GM18508 (cell line): ENCODE results near the gene NACAD.

Experiments
- ATAC-seq: cut with Tn5 transposase; IDR thresholded peaks from one replicate; pipeline ENCODE4 v1.9.1; 2021; ENCODE audit warnings: moderate number of reproducible peaks; ENCODE audit not compliant: insufficient read depth, unreplicated experiment

NACAD gene

GRCh38 chr7:45077579-45077978 is 11.2 kb downstream of the NACAD start:
- no peak for ATAC-seq

GRCh38 chr7:45076946-45077345 is 11.8 kb downstream of the NACAD start:
- ATAC-seq = no peak

- no peak for ATAC-seq
These were observed 12.6 kb downstream of the NACAD start for GRCh38 chr7:45075871-45076796.

GRCh38 chr7:45075355-45075644 is 13.5 kb downstream of the NACAD start:
- ATAC-seq = no peak

- ATAC-seq = no peak
These were observed 14.0 kb downstream of the NACAD start for GRCh38 chr7:45074528-45075354.

GRCh38 chr7:45073786-45074527 is 14.8 kb downstream of the NACAD start:
- ATAC-seq = no peak

DNA sequence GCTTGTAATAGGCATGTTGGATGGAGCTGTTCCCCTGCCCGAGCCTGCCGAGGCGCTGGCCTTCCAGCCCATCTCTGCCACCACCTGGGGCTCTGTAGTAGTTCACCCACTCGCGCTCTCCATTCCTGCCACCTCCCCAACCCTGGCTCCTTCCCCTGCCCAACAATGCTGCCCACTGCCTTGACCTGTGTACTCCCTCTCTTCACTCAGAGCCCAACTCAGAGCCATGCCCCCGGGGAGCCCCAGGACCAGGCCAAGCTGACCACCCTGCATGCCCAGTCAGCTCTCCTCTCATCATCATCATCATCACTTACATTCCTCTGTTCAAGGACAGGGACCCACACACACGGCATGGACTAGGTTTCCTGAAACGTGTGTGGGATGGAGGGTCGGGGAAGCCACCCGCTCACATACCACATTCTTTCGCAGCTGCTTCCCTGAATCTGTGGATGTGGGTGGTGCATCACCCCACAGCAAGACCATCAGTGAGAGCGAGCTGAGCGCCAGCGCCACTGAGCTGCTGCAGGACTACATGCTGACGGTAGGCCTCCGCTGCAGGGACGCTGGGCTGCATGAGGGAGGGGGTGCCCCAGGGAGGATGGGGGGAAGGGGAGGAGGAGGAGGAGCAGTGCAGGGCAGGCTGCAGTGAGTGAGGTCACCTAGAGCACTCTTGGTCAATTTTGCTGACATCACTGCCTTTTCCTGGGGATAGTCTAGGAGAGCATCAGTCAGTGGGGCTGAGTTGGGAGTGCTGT is 15.6 kb downstream of the NACAD start:
- ATAC-seq = no peak

GRCh38 chr7:45072131-45073030 is 16.4 kb downstream of the NACAD start:
- ATAC-seq = no peak

DNA sequence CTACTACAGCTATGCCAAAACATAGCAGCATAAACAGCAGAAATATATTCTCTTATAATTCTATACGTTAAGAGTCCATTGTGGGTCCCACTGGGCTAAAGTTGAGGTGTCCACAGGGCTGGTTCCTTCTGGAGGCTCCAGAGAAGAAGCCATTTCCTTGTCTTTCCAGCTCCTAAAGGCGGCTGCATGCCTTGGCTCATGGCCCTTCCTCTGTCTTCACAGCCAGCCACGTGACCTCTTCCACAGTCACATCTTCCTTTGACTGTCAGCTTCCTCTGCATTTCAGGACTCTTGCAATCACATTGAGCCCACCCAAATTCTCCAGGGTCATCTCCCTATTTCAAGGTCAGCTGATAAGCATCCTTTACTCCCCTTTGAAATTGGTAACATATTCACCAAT is 17.2 kb downstream of the NACAD start:
- no peak for ATAC-seq

- no peak for ATAC-seq
These were observed 18.5 kb downstream of the NACAD start for GRCh38 chr7:45070254-45070642.

DNA sequence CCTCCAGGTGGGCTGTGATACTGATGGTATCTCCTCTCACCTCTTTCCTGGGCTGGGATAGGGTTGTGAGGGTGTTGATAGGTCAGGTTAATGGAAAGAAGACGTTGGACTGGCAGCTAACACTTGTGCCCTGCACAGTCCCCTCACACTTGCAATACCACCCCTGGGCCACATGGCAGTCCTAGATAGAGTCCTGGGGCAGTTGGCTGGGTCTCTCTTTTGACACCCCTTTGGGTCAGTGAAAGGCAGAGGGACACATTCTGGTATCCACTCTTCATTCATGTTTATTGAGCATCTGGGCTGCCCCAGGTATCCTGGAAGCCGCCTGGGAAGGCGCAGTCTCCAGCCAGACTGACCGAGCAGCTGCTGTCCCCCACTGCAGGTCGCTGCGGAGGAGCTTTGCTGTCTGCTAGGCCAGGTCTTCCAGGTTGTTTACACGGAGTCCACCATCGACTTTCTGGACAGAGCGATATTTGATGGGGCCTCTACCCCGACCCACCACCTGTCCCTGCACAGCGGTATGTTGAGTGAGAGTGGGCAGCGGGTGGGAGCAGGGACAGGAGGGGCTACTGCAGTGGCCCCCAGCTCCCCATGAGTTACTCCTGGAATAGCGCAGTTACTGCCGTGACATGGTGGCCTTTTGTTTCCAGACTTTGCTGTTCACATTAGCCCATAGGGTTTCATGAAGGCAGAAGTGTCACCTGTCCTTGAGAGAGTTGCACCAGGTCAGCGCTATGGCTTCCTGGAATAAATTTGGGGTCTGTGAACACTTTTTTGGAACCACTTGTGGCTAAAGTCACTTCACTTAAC is 19.1 kb downstream of the NACAD start:
- no peak for ATAC-seq

GRCh38 chr7:45068236-45069023 is 20.3 kb downstream of the NACAD start:
- ATAC-seq = no peak

- ATAC-seq = no peak
These were observed 21.2 kb downstream of the NACAD start for GRCh38 chr7:45067582-45067981.

DNA sequence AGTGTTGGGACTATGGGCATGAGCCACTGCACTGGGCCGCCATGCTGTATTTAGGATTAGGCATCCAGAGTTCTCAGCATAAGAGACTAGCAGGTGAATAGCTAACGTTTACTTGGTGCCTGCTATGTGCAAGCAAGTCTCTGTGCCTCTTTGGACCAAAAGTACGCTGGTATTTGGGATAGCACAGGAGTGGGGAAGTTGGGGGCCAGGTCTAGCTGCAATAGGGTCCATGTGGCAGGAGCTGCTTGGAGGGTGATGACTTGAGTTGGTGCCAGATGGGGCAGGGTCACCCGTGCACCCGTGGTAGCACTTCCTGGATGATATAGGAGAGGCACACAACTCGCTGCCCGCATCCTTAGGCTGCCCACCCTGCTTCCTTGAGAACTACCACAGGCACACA is 22.4 kb downstream of the NACAD start:
- ATAC-seq = no peak

- no peak for ATAC-seq
These were observed 23.5 kb downstream of the NACAD start for GRCh38 chr7:45065031-45065995.

- ATAC-seq = no peak
These were observed 24.6 kb downstream of the NACAD start for GRCh38 chr7:45064047-45064725.
